Measurements from ENCODE around the gene NOL6.

- TF ChIP-seq POLR2A (IDR thresholded peaks at IDR 0.05) (no peak), CTCF (IDR thresholded peaks at IDR 0.05) (no peak)
Observed at GRCh38 chr9:33416996-33417395, 56.7 kb downstream of the NOL6 start.
